ENCODE results near the gene TBX18.

DNA sequence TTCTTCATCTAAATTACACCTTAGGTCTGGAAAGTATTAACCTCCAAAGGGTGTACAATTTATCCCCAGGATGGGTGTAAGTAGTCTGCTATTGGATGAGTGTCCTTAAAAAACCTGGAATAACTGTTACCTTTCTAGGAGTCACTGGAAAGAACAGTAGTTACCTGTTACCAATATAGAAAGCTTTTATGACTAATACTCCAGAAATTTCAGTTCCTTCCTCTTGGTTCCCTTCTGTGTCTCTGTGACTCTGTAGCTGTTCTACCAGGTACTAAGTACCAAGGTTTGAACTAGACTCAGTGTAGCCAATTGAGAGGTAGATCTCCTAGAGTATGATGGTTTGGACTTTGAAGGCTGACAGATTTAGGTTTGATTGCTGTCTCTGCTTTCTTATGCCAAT, 47.0 kb upstream of the TBX18 start:
- TF ChIP-seq, protein P1, sequence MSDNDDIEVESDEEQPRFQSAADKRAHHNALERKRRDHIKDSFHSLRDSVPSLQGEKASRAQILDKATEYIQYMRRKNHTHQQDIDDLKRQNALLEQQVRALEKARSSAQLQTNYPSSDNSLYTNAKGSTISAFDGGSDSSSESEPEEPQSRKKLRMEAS (IDR thresholded peaks at IDR 0.05) = no peak
- TF ChIP-seq, protein P2, sequence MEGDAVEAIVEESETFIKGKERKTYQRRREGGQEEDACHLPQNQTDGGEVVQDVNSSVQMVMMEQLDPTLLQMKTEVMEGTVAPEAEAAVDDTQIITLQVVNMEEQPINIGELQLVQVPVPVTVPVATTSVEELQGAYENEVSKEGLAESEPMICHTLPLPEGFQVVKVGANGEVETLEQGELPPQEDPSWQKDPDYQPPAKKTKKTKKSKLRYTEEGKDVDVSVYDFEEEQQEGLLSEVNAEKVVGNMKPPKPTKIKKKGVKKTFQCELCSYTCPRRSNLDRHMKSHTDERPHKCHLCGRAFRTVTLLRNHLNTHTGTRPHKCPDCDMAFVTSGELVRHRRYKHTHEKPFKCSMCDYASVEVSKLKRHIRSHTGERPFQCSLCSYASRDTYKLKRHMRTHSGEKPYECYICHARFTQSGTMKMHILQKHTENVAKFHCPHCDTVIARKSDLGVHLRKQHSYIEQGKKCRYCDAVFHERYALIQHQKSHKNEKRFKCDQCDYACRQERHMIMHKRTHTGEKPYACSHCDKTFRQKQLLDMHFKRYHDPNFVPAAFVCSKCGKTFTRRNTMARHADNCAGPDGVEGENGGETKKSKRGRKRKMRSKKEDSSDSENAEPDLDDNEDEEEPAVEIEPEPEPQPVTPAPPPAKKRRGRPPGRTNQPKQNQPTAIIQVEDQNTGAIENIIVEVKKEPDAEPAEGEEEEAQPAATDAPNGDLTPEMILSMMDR (IDR thresholded peaks at IDR 0.05; ENCODE audit: low read depth, low read length, missing input control) = no peak
- TF ChIP-seq RAD21 (IDR thresholded peaks at IDR 0.05) (no peak), FOXA1 (IDR thresholded peaks at IDR 0.05) (no peak), NR2F2 (IDR thresholded peaks at IDR 0.05) (no peak), GABPA (IDR thresholded peaks at IDR 0.05 in 1 of 2, conservative IDR thresholded peaks at IDR 0.05 in 1 of 2) (no peak), RXRA (IDR thresholded peaks at IDR 0.05) (no peak), TAF1 (conservative IDR thresholded peaks at IDR 0.05) (no peak), EGR1 (IDR thresholded peaks at IDR 0.05; ENCODE audit: low read depth in 2 of 2) (no peak), SP1 (IDR thresholded peaks at IDR 0.05) (no peak)
- TF ChIP-seq, protein P3, sequence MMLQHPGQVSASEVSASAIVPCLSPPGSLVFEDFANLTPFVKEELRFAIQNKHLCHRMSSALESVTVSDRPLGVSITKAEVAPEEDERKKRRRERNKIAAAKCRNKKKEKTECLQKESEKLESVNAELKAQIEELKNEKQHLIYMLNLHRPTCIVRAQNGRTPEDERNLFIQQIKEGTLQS (IDR thresholded peaks at IDR 0.05) = no peak
- TF ChIP-seq, protein P4, sequence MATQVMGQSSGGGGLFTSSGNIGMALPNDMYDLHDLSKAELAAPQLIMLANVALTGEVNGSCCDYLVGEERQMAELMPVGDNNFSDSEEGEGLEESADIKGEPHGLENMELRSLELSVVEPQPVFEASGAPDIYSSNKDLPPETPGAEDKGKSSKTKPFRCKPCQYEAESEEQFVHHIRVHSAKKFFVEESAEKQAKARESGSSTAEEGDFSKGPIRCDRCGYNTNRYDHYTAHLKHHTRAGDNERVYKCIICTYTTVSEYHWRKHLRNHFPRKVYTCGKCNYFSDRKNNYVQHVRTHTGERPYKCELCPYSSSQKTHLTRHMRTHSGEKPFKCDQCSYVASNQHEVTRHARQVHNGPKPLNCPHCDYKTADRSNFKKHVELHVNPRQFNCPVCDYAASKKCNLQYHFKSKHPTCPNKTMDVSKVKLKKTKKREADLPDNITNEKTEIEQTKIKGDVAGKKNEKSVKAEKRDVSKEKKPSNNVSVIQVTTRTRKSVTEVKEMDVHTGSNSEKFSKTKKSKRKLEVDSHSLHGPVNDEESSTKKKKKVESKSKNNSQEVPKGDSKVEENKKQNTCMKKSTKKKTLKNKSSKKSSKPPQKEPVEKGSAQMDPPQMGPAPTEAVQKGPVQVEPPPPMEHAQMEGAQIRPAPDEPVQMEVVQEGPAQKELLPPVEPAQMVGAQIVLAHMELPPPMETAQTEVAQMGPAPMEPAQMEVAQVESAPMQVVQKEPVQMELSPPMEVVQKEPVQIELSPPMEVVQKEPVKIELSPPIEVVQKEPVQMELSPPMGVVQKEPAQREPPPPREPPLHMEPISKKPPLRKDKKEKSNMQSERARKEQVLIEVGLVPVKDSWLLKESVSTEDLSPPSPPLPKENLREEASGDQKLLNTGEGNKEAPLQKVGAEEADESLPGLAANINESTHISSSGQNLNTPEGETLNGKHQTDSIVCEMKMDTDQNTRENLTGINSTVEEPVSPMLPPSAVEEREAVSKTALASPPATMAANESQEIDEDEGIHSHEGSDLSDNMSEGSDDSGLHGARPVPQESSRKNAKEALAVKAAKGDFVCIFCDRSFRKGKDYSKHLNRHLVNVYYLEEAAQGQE (IDR thresholded peaks at IDR 0.05) = no peak
- TF ChIP-seq, protein P5, sequence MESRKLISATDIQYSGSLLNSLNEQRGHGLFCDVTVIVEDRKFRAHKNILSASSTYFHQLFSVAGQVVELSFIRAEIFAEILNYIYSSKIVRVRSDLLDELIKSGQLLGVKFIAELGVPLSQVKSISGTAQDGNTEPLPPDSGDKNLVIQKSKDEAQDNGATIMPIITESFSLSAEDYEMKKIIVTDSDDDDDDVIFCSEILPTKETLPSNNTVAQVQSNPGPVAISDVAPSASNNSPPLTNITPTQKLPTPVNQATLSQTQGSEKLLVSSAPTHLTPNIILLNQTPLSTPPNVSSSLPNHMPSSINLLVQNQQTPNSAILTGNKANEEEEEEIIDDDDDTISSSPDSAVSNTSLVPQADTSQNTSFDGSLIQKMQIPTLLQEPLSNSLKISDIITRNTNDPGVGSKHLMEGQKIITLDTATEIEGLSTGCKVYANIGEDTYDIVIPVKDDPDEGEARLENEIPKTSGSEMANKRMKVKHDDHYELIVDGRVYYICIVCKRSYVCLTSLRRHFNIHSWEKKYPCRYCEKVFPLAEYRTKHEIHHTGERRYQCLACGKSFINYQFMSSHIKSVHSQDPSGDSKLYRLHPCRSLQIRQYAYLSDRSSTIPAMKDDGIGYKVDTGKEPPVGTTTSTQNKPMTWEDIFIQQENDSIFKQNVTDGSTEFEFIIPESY (IDR thresholded peaks at IDR 0.05) = no peak
